Activated T-cell treated with anti-CD3 and anti-CD28 coated beads, Interleukin-2, amount 50 U/mL, for 24 hours (primary cell): ENCODE results near the gene TMEM259.

Source experiments
- DNase-seq: peaks from one replicate; pipeline ENCODE4 v3.0.0-alpha.2; 2020
- H3K27ac Mint-ChIP-seq: 2 replicates; pipeline ENCODE4 v1.8.0; 2020; ENCODE audit warnings: mild to moderate bottlenecking, mixed read lengths
- H3K27me3 Mint-ChIP-seq: 2 replicates; pipeline ENCODE4 v1.8.0; 2020; ENCODE audit warnings: mixed read lengths
- H3K36me3 Mint-ChIP-seq: 2 replicates; pipeline ENCODE4 v1.8.0; 2020; ENCODE audit warnings: low read depth, mixed read lengths
- H3K4me1 Mint-ChIP-seq: 2 replicates; pipeline ENCODE4 v1.8.0; 2020; ENCODE audit warnings: low read depth, mixed read lengths
- H3K4me3 Mint-ChIP-seq: 2 replicates; pipeline ENCODE4 v1.8.0; 2020; ENCODE audit warnings: mild to moderate bottlenecking, moderate library complexity, mixed read lengths
- H3K9me3 Mint-ChIP-seq: 2 replicates; pipeline ENCODE4 v1.8.0; 2020; ENCODE audit warnings: mixed read lengths

The TMEM259 gene

GRCh38 chr19:1049800-1050199, 28.9 kb upstream of the TMEM259 start:
- Mint-ChIP-seq H3K4me1 (peaks cover 8% of the 10 kb centered on the region), H3K36me3 (peaks cover 5% of the 10 kb centered on the region), H3K4me3 (no peak overlapping the region), H3K27me3 (no peaks in the 10 kb centered on the region), H3K27ac (no peak overlapping the region), H3K9me3 (no peaks in the 10 kb centered on the region)
- no peak for DNase-seq

DNA sequence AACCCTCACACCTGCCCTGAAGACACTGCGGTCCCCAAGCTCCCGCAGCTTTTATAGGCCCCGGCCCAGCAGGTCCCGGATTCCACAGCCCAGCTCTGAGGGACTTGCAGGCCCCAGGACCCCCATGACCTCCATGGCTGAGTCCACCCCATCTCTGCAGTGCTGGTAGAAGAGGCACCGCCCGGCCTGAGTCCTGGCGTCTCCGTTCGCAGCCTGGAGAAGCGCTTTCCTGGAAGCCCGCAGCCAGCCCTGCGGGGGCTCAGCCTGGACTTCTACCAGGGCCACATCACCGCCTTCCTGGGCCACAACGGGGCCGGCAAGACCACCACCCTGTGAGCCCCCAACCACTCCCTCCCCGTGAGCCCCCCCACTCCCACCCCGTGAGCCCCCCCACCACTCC, 28.2 kb upstream of the TMEM259 start:
- Mint-ChIP-seq H3K9me3 (no peaks in the 10 kb centered on the region), H3K4me1 (peaks cover 8% of the 10 kb centered on the region), H3K4me3 (no peak overlapping the region), H3K27ac (no peak overlapping the region), H3K36me3 (peaks cover 7% of the 10 kb centered on the region), H3K27me3 (no peaks in the 10 kb centered on the region)
- no peak for DNase-seq

GRCh38 chr19:1047696-1048147, 26.8 kb upstream of the TMEM259 start:
- H3K9me3 Mint-ChIP-seq = no peaks in the 10 kb centered on the region
- H3K27me3 Mint-ChIP-seq = no peaks in the 10 kb centered on the region
- peaks cover 7% of the 10 kb centered on the region for H3K36me3 Mint-ChIP-seq
- no peak overlapping the region for H3K4me3 Mint-ChIP-seq
- H3K27ac Mint-ChIP-seq = no peak overlapping the region
- no peak for DNase-seq
- peaks cover 7% of the 10 kb centered on the region for H3K4me1 Mint-ChIP-seq

- Mint-ChIP-seq H3K27me3 (no peaks in the 10 kb centered on the region), H3K27ac (no peak overlapping the region), H3K4me3 (no peak overlapping the region), H3K4me1 (peaks cover 10% of the 10 kb centered on the region), H3K36me3 (peaks cover 7% of the 10 kb centered on the region), H3K9me3 (no peaks in the 10 kb centered on the region)
- no peak for DNase-seq
Observed at GRCh38 chr19:1046836-1047695, 26.1 kb upstream of the TMEM259 start.

GRCh38 chr19:1046117-1046626, 25.2 kb upstream of the TMEM259 start:
- H3K27ac Mint-ChIP-seq = no peak overlapping the region
- peaks cover 7% of the 10 kb centered on the region for H3K36me3 Mint-ChIP-seq
- H3K27me3 Mint-ChIP-seq = no peaks in the 10 kb centered on the region
- H3K4me3 Mint-ChIP-seq = no peak overlapping the region
- peaks cover 11% of the 10 kb centered on the region for H3K4me1 Mint-ChIP-seq
- no peak for DNase-seq
- H3K9me3 Mint-ChIP-seq = no peaks in the 10 kb centered on the region

- peak; percentile 71 for DNase-seq
- peaks cover 20% of the 10 kb centered on the region for H3K4me1 Mint-ChIP-seq
- H3K27me3 Mint-ChIP-seq = no peaks in the 10 kb centered on the region
- H3K27ac Mint-ChIP-seq = no peak overlapping the region
- H3K36me3 Mint-ChIP-seq = peaks cover 7% of the 10 kb centered on the region
- no peaks in the 10 kb centered on the region for H3K9me3 Mint-ChIP-seq
- no peak overlapping the region for H3K4me3 Mint-ChIP-seq
Observed at GRCh38 chr19:1045247-1045603, 24.3 kb upstream of the TMEM259 start.

DNA sequence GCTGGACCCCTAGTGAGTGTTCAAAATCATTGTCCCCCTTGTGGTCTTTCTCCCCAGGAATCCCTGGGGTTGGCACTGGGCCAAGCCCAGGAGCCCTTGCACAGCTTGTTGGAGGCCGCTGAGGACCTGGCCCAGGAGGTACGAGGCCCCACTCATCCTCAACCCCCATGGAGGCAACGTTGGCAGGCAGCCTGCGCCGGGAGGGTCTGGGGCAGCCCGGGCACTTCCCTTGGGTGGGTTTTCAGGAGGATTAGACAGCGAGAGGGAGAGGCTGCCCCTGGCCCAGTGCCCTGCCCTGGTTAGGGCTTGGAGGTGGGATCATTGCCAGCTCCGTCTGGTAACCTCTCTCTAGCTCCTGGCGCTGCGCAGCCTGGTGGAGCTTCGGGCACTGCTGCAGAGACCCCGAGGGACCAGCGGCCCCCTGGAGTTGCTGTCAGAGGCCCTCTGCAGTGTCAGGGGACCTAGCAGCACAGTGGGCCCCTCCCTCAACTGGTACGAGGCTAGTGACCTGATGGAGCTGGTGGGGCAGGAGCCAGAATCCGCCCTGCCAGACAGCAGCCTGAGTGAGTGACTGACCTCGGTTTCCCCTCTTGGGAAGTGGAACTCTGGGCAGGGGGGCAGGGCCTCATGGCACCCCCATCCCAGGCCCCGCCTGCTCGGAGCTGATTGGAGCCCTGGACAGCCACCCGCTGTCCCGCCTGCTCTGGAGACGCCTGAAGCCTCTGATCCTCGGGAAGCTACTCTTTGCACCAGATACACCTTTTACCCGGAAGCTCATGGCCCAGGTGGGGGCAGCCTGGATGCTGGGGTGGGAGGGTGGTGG, 22.0 kb upstream of the TMEM259 start:
- H3K36me3 Mint-ChIP-seq = peaks cover 20% of the 10 kb centered on the region
- no peak for DNase-seq
- H3K4me1 Mint-ChIP-seq = peaks cover 42% of the 10 kb centered on the region
- H3K27me3 Mint-ChIP-seq = no peaks in the 10 kb centered on the region
- H3K4me3 Mint-ChIP-seq = no peak overlapping the region
- H3K27ac Mint-ChIP-seq = no peak overlapping the region
- H3K9me3 Mint-ChIP-seq = no peaks in the 10 kb centered on the region

DNA sequence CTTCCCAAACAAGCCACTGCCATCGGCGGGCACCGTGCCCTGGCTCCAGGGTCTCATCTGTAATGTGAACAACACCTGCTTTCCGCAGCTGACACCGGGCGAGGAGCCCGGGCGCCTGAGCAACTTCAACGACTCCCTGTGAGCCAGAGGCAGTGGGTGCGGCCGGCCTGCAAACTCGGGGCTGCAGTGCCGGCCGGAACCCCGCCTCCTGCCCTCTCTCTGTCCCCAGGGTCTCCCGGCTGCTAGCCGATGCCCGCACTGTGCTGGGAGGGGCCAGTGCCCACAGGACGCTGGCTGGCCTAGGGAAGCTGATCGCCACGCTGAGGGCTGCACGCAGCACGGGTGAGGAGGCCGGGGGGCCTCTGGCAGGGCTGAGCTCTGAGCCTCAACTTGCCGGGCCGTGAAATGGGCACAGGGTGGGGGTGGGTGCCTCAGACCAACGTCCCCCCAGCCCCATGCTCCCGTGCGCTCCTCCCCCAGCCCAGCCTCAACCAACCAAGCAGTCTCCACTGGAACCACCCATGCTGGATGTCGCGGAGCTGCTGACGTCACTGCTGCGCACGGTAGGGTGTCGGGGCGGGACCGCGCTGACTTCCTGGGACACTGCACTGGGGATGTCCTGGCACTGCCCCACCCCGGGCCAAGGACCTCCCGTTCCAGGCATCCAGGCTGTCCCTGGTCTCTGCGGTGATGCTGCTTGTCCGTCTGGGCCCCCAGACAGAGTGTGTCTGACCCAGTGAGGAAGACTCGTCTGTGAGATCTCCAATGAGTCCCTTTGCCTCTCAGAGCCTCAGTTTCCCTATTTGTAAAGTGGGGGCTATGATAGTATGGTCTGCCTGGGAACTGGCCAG, 21.1 kb upstream of the TMEM259 start:
- Mint-ChIP-seq H3K27ac (no peak overlapping the region), H3K36me3 (peaks cover 27% of the 10 kb centered on the region), H3K27me3 (no peaks in the 10 kb centered on the region), H3K9me3 (no peaks in the 10 kb centered on the region), H3K4me1 (peaks cover 48% of the 10 kb centered on the region), H3K4me3 (no peak overlapping the region)
- DNase-seq = no peak

GRCh38 chr19:1041272-1041834, 20.4 kb upstream of the TMEM259 start:
- H3K27me3 Mint-ChIP-seq = no peaks in the 10 kb centered on the region
- peaks cover 30% of the 10 kb centered on the region for H3K36me3 Mint-ChIP-seq
- H3K4me1 Mint-ChIP-seq = peaks cover 48% of the 10 kb centered on the region
- no peaks in the 10 kb centered on the region for H3K9me3 Mint-ChIP-seq
- peak overlapping the region; percentile 85 for H3K4me3 Mint-ChIP-seq
- H3K27ac Mint-ChIP-seq = peak overlapping the region; percentile 88
- no peak for DNase-seq

DNA sequence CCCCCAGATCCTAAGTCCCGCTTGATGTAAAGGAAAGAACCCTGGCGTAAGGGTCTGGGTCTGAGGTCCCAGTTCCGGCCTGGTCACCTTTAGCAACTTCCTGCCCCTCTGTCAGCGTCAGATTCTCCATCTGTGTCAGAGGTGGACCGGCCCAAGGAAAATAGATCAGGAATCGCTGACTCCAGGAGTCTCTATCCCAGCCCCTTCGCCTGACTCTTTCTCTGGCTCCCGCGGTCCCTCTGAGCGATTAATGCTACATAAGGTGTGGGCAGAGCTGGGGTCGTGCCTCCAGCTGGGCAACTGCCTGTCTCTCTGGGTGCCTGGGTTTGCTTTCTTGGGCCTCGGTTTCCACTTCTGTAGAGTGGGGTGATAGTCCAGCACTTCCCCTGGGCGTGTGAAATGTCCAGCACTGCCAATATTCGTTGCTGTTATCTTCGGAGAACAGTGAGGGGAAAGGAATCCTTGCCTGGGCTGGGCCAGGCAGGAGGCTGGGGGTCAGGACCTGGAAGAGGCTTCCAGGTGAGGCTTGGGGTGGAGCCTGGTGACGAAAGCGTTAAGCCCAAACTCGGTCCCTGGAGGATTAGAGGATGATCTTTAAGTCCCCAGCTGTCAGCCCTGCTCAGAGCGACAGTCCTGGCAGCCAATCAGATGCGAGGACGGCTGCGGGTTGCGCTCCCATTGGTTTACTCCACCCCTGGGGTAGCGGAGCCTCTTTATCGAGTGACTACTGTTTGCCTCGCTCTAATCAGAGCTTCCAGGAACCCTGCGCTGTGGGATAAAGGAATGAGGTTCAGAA, 19.8 kb upstream of the TMEM259 start:
- peaks cover 36% of the 10 kb centered on the region for H3K36me3 Mint-ChIP-seq
- no peaks in the 10 kb centered on the region for H3K27me3 Mint-ChIP-seq
- peak overlapping the region; percentile 88 for H3K27ac Mint-ChIP-seq

DNA sequence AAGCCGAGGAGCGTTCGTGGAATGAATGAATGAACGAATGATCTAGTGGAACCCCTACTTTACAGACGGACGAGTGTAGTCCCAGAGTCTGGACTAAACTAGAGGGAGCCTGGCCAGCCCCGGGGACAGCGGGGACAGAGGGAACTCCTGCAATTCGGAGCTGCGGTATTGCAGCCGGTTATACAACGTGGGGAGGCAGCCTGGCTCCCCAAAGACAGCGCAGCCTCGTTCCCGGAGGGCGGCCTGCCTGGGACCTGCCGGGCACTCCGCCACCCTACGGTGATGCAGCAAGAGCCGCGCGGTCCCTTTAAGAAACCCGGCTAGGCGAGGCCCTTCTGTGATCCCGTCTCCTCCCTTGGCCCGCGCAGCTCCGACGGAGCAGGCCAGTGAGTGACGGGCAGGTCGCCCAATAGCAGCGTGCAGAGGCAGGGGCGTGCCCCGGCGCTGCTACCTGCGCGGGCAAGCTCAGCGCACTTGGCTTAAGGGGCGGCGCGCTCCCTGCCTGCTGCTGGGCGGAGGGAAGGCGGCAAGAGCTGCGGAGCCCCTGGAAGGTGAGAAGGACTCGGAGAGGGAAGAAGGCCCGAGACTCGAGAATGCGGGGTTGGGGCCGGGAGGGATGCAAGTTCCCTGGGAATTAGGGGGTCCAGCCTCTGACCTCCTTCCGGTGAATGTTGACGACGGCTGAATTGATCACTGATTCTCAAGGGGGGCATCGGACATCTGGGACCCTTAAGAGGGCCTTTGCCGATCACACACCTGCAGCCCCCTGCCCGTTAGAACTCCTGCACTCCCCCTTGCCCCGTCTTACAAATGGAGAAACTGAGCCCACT, 18.9 kb upstream of the TMEM259 start, which contains the start of gene ABCA7:
Gene ABCA7, plus strand, starts transcription at position 462 of the 830 bp plus-strand sequence. CDS start 1,255 bp downstream, outside the sequence.
- H3K36me3 Mint-ChIP-seq = peaks cover 38% of the 10 kb centered on the region
- no peaks in the 10 kb centered on the region for H3K27me3 Mint-ChIP-seq
- DNase-seq = peak; percentile 100
- H3K4me3 Mint-ChIP-seq = peak within 1 kb of the TSS; percentile 85
- H3K4me1 Mint-ChIP-seq = peaks cover 49% of the 10 kb centered on the region
- H3K27ac Mint-ChIP-seq = peak within 1 kb of the TSS; percentile 88
- H3K9me3 Mint-ChIP-seq = no peaks in the 10 kb centered on the region

More for the DNA sequence above, 19.8 kb upstream of the TMEM259 start:
- peak; percentile 91 for DNase-seq
- H3K4me3 Mint-ChIP-seq = peak overlapping the region; percentile 85
- no peaks in the 10 kb centered on the region for H3K9me3 Mint-ChIP-seq
- peaks cover 48% of the 10 kb centered on the region for H3K4me1 Mint-ChIP-seq

- DNase-seq = no peak
- H3K9me3 Mint-ChIP-seq = no peaks in the 10 kb centered on the region
- H3K4me3 Mint-ChIP-seq = peak overlapping the region; percentile 51
- peaks cover 49% of the 10 kb centered on the region for H3K4me1 Mint-ChIP-seq
- peak overlapping the region; percentile 88 for H3K27ac Mint-ChIP-seq
- H3K27me3 Mint-ChIP-seq = no peaks in the 10 kb centered on the region
- H3K36me3 Mint-ChIP-seq = peaks cover 36% of the 10 kb centered on the region
Observed at GRCh38 chr19:1038978-1039645, 18.2 kb upstream of the TMEM259 start.
